ENCODE results near the gene RPS21.

DNA sequence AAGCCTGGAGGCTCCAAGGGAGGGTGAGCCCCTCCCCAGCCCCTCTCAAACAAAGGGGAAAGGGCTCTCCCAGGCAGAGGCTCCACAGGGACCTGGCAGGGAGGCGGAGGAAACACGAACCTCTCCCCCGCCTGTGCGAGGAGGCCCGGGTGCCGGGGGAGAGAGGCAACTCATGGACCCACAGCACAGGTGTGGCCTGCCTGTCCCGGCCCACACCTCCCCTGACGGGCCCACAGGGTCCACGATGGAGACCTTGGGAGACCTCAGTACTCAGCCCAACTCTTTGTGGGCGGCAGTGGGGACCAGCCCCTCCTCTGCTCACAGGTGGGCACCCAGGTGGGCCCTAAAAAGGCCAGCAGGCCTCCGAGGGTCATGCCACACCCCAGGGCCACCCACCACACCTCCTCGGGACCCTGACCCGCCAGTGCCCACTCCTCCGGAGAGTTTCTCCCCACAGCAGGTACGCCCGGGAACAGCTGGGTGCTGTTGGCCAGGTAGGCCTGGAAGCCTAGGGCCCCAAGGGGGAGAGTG is 32.0 kb upstream of the RPS21 start:
- TF ChIP-seq ZNF274 (IDR thresholded peaks at IDR 0.05; ENCODE audit: insufficient read depth, insufficient read length) (no peak), RFX5 (IDR thresholded peaks at IDR 0.05; ENCODE audit: low read depth, low read length) (no peak), HDAC6 (IDR thresholded peaks at IDR 0.05; ENCODE audit: unreplicated experiment) (no peak)
